ENCODE data around the gene PRSS57.

The PRSS57 gene

DNA sequence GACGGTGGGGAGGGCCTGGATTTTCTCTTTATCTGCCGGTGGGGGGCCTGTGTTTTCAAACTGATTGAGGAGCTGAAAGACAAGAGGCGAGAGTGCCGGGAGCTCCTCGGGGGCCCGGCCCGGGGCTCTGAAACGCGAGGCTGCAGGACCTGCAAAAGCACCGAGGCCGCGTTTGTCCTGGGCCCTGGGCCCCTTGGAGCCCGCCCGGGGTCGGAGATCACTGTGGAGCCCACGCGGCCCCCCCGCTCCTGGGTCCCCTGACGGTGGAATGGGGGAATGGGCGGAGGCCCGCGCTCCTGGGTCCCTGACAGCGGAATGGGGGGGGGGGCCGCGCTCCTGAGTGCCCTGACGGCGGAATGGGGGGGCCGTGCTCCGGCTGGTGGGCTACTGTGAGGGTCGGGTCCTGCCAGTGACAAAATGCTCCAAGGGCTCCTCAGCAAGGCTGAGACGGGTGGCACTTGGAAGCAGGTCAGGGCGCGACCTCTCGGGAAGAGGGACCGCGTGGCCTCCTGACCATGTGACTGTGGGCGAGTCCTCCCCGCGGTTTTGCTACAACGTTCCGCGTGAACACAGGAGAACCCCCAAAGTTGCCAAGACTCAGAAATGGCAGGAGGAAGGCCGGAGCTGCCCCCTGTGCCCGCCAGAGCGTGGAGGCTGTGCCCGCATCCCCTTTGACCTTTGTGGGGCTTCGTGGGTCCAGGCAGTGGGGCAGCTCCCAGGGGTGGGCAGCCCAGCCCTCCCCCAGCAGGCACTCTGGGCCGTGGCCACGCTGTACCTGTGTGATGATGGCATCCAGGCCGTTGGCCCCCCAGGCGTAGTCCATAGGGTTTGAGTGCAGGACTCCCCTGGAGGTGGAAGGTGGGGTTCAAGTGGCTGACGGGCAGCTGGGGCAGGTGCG is 46.1 kb downstream of the PRSS57 start:
- no peak for DNase-seq

DNA sequence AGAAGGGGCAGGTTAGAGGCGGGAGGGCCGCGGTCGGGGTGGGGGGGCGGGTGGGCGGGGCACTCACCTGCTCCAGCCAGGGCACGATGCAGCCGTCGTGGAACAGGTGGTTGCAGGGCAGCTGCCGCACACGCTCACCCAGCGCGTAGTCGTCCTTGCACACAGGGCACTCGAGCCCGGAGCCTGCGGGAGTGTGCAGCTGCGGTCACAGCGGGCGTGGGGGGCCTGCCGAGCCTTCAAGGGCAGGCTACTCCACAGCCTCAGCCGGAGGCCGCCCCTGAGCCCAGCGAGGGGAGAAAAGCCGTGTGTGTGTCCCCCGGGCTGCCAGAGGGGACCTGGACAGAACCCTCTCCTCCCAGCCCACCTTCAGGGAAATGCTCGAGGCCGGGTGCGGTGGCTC is 46.9 kb downstream of the PRSS57 start:
- no peak for DNase-seq

DNA sequence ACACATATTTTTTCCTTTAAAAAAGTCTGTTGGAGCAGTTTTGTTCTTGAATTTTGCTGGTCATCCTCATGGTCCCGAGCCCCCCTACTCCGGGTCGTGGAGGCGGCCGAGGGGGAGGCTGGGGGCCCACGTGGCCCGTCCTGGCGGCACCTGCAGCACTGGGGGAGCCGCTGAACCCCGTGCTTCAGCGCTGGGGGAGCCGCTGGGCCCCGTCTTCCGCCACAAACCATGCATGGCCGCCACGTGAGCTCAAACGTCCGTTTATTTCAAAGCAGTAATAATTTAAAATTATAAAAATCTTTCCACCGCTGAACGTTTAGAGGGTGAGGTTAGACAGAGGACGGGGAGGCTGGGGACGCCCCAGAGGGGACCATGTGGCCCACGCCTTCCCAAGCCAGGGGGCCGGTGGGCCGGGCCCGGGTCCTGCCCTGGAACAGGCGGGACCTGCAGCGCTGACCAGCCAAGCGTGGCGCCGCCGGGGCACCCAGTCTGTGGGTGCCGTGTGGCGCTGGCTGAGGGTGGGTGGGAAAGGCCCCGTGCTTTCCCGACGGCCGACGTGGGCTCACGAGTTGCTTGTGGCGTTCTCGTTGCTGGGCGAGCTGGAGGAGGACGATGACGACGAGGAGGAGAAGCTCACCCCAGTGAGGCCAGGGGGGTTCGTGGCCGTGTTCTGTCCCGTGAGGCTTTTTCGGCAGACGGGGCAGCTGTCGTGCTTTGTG is 47.5 kb downstream of the PRSS57 start:
- DNase-seq: no peak

DNA sequence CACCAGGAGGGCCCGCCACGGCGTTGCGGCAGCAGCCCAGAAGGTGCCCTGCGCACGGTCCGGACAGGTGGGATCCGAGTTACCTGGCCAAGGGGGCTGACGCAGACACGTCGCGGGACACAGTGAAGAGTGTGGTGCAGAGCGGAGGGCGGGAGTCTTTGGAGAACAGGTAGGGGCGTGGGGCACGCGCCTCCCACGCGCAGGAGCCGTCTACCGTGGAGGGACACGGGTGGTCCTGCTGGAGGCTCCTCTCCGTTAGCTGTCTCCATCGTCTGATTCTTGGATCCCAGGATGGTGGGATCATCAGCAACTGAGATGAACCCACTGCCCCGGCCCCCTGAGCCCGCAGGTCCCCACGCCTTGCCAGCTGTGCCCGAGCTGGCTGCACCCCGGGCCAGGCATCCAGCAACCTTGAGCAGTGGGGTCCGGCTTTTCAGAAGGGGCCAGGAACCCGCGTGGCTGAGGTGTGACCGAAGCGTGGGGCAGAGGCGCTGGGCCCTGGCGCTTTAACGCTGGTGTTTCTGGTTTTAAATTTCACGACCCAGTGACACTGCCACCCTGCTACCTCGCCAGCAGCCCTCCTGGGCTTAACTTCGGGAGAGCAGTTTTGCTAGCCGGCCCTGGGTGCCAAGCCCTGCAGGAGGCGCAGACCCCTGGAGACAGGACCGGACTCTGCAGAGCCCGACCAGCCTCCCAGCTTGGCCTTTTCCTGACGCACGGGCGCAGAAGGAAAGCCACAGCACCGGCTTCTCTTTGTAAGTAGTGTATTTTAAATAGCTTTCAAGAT is 48.3 kb downstream of the PRSS57 start:
- DNase-seq: no peak

DNA sequence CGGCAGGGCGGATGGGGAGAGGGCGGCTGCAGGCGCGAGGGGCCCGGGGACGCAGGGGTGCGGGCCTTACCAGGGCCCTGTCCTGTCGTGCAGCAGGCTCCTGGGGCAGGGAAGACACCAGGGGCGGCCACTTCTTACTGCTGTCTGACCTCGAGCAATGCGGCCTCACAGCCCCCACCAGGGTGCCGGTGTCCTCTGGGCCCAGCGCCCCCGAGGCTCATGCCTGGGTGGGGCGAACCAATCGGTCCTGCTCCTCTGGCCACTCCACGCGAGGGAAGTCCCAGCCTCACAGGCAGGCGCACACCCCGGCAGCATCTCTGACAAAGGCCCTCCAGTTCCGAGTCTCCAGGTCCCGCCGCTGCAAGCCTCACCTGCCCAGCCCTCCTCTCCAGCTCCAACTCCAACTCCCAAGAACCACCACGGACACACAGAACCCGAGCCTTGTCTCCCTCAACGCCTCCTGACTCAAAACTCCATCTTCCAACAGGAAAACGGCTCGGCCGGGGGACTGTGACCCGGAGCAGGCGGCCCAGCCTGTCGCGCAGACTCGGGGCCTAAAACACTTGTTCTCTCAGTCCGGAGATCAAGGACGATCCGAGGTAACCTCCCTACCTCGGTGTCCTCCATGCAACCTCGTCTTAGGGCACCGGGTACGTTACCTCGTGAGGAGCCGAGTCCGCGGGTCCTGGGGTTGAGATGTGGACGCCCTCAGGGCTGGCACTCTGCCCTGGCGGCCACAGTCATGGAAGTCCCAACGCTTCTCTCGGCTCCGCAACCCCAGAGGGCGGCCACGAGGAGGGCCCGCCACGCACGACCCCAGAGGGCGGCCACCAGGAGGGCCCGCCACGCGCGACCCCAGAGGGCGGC is 49.1 kb downstream of the PRSS57 start:
- DNase-seq: no peak

DNA sequence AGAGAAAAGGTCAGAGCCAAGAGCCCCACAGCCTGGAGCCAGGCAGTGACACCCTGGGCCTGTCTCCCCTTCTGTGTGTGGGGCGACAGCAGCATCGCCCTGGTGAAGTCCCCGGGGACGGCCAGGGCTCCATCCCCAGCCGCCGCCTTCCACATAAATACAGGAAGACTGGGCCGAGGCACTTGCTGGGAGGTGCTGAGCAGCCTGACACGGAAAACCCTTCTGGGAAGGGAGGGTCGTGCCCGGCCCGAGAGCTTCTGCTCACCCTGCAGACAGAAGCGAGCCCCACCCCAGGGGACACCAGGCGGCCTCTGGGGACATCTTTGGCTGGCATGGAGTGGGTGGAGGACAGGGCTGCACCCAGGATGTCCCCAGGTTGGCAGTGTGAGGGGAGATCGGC is 50.5 kb downstream of the PRSS57 start:
- no peak for DNase-seq

DNA sequence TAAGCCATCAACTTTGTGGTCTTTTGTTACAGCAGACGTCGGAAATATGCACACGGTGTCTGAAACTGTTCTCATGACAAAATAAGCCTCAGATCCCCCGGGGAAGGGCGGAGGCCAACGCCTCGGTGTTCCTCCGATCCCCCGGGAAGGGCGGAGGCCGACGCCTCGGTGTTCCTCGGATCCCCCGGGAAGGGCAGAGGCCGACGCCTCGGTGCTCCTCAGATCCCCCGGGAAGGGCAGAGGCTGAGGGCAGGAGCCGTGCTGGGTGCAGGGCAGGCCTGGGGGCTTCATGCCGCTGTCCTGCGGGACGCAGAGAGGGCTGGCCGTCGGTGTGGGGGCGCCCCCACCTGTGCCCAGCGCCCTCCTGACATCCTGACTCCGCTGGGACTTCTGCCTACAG is 50.9 kb downstream of the PRSS57 start:
- DNase-seq: no peak

DNA sequence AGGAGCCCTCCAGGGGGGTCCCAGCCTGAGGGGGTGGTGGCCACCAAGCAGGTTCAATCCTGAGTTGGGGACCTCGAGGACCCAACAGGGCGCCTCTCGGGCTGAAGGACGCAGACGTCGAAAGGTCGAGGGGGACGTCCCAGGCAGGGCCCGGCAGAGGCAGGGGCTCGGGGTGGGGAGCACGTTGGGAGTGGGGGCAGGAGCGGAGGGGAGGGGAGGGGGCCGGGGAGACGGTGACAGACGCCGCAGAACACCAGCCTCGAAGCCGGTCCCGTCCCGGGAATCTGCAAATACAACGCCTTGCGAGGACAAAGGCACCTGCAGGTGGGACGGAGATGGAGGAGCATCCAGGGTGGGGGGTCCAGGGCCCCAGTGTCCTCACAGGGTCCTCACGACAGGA is 51.5 kb downstream of the PRSS57 start:
- no peak for DNase-seq

DNA sequence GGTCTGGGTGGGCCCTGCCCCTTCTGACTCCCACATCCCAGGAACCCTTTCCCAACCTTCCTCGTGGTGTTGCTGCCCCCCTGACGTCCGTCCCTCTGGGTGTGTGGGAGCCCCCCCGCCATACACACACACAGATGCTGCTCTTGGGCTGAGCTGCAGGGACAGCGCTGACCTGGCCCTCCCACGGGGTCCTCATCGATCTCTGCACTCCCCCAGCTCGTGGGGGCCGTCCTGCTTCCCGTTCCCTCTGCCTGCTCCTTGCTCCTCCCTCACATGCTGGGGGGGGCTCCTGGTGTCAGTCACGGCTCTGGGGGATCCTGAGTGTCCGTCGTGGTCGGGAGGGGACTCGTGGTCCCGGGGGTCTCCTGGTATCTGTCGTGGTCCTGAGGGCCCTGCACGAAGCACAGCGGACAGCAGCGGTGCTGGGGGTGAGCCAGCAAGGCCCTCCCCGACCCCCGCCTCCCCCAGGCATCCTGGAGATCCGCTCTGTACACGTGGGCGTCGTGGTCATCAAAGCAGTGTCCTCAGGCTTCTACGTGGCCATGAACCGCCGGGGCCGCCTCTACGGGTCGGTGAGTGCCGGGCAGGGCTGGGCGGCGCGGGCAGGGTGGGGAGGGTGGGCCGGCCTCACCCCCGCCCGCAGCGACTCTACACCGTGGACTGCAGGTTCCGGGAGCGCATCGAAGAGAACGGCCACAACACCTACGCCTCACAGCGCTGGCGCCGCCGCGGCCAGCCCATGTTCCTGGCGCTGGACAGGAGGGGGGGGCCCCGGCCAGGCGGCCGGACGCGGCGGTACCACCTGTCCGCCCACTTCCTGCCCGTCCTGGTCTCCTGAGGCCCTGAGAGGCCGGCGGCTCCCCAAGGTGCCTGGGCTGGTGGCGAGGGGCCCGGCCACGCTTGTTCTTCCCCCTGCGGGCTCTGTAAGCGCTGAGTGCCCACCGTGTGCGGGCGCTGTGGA is 52.2 kb downstream of the PRSS57 start:
- DNase-seq: no peak

DNA sequence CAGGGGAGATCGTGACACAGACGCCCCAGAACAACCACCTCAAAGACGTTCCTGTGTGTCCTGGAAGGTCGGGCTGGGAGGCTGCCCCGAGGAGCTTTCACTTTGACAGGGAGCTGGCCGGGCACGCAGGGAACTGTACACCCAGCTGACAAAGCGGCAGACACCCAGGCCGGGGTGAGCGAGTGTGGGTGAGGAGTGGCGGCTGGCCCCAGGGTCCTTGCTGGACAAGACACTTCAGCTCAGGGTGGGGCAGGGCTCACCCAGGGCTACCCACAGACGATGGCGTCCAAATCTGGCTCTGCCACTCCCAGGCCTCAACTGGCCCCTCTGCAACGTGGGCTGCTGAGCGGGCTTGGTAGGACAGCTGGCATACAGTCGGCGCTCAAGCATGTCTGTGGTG is 53.5 kb downstream of the PRSS57 start:
- DNase-seq: no peak

DNA sequence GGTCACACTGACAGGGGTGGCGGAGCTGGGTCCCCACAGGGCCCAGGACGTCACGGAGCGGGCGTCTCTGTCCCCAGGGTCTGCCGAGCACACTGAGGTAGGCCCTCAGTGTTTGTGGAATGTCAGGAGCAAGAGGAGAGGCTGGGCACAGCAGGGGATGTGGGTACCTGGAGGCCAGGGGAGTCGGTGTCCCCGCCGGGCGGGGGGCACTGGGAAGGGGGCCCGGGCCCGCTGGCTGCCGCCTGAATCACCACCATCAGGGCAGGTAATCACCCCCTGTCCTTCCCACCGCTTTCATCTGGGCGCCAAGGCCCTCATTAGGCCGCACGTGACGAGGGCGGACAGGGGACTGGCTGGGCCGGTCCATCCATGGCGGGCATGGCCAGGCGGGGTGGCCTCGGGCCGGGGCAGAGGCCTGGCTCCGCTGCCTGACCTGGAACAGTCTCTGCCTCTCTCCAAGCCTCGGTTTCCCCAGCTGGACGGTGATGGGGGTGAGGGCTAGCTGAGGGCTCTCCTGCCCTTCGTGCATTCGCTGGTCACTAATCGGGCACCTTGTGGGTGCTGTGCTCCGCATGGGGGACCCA is 54.6 kb downstream of the PRSS57 start:
- DNase-seq: no peak

DNA sequence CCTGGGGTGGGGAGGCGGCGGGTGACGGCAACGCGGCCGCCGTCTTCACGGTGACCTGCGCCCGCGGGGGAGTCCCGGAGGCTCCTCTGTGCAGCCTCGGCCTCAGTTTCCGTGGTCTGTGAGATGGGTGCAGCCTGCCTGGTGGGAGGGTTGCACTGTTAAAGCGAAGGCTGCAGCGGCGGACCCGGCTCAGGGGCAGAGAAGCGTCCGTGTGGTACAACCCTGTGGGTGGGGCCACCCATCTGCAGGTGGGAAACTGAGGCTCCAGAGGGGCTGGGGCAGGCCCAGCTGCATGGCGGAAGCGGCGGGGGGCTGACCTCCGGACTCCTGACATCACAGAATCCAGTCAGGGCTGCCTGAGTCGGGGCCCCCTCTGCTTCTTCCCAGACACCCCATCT is 55.1 kb downstream of the PRSS57 start:
- no peak for DNase-seq

DNA sequence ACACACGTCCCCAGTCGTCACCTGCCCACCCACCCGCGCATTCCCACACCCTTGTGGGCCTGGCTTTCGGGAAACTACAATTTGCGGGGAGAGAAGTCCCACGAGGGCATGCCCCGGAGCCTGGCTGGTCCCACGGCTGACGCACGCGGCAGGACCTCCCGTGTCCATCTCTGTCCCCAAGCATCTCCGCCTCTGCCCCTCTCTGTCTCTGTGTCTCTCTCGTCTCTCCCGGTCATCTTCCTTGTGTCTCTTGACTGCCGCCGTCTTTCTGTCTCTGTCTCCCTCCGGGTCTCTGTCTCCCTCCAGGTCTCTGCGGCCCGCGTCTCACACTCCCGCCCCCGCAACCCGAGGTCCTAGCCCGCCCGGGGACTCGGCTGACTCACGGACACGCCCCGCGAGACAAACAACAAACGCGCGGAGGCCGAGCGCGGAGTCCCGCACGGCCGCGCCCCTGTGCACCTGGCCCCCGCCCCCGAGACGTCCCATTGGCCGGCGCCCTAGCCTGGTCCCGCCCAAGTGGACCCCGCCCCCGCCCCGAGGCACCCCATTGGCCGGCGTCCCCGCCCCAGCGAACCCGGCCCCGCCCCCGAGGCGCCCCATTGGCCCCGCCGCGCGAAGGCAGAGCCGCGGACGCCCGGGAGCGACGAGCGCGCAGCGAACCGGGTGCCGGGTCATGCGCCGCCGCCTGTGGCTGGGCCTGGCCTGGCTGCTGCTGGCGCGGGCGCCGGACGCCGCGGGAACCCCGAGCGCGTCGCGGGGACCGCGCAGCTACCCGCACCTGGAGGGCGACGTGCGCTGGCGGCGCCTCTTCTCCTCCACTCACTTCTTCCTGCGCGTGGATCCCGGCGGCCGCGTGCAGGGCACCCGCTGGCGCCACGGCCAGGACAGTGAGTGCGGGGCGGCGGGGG is 55.7 kb downstream of the PRSS57 start, which contains the start of gene FGF22:
Gene FGF22 (plus strand): TSS at position 627 of the 908 bp plus-strand sequence. CDS start 47 bp downstream, at position 674.
- DNase-seq: peak in 1 of 2 experiments; percentile 70

DNA sequence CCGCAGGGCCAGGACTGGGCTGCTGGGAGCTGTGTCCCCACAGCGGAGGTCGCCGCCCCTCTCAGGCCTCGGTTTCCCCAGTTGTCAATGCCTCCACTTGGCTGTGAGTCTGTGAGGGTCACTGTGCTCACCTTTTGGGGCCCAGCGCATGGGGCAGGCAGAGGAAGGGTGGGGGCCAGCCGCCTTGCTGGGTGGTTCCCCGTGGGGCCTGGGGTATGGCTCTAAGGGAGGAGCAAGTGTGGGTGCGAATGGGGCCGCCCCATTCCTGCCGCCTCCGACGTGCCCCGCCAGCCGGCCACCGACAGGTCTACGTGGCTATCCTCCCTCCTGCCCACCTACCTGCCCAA is 56.4 kb downstream of the PRSS57 start:
- no peak for DNase-seq

Data from cerebellar nuclear complex (tissue), 1 donor.